Activated CD4-positive, alpha-beta memory T cell treated with anti-CD3 and anti-CD28 coated beads for 36 hours (primary cell): ENCODE data around the gene RCSD1. TPM values are rescaled to one million over a fixed set of nuclear protein-coding genes. Genes with fewer than 3 reads are reported as not detected.
A peak's percentile ranks its signal among the peaks of the same experiment; 100 is the strongest.

ENCODE experiments used
- CTCF ChIA-PET: fragments of 350-600 bp; sonication (Branson Sonifier 250); formaldehyde crosslinking; loops from one replicate; lab custom pipeline; 2021; ENCODE audit warnings: antibody characterized with exemption, inconsistent platforms; lab: Charles Lee
- POLR2A ChIA-PET: fragments of 350-600 bp; sonication (Branson Sonifier 250); formaldehyde crosslinking; loops from one replicate; lab custom pipeline; 2021; ENCODE audit warnings: antibody characterized with exemption; lab: Charles Lee
- DNase-seq: peaks from one replicate; pipeline ENCODE4 v3.0.0-alpha.2; 2020
- H3K27ac Mint-ChIP-seq: one replicate; pipeline ENCODE4 v1.8.0; 2021; ENCODE audit warnings: mixed read lengths
- H3K27me3 Mint-ChIP-seq: one replicate; pipeline ENCODE4 v1.8.0; 2021; ENCODE audit warnings: mixed read lengths
- H3K36me3 Mint-ChIP-seq: one replicate; pipeline ENCODE4 v1.8.0; 2021; ENCODE audit warnings: mixed read lengths
- H3K4me1 Mint-ChIP-seq: one replicate; pipeline ENCODE4 v1.8.0; 2021; ENCODE audit warnings: low read depth, mixed read lengths
- H3K4me3 Mint-ChIP-seq: one replicate; pipeline ENCODE4 v1.8.0; 2021; ENCODE audit warnings: mild to moderate bottlenecking, mixed read lengths
- H3K9me3 Mint-ChIP-seq: one replicate; pipeline ENCODE4 v1.8.0; 2021; ENCODE audit warnings: mixed read lengths
- intact Hi-C: fragments of 100-400 bp; cut with micrococcal nuclease; formaldehyde crosslinking; loops from one replicate; pipeline ENCODE4 v1.15.1; 2023
- total RNA-seq, 2 experiments: library from RNA; stranded (reverse); gene quantifications; one replicate each; pipeline ENCODE4 v1.2.3, GENCODE V29; 2021

RCSD1 gene
- total RNA-seq, 2 experiments from 2014 or later, result 61.7 to 65.8 TPM

GRCh38 chr1:167658574-167659328, 28.7 kb downstream of the RCSD1 start:
- CTCF ChIA-PET, result no interaction called here
- DNase-seq, result no peak
- Mint-ChIP-seq H3K27ac (no peak overlapping the region), H3K27me3 (no peaks in the 10 kb centered on the region), H3K4me3 (no peak overlapping the region), H3K4me1 (peaks cover 83% of the 10 kb centered on the region), H3K36me3 (peaks cover 3% of the 10 kb centered on the region), H3K9me3 (no peaks in the 10 kb centered on the region)
- POLR2A ChIA-PET, result no interaction called here
- intact Hi-C loops, result no loop called here

- POLR2A ChIA-PET, result no interaction called here
- Mint-ChIP-seq H3K36me3 (peaks cover 3% of the 10 kb centered on the region), H3K4me3 (no peak overlapping the region), H3K9me3 (no peaks in the 10 kb centered on the region), H3K27ac (peak overlapping the region; percentile 28), H3K27me3 (no peaks in the 10 kb centered on the region), H3K4me1 (peaks cover 79% of the 10 kb centered on the region)
- DNase-seq, result no peak
- CTCF ChIA-PET, result interaction anchor here (1.0 kb wide), 1 partner anchor 59 kb away, joined by 8 read pairs; no protein-coding TSS in a partner anchor
- intact Hi-C loops, result no loop called here
Measured at GRCh38 chr1:167659450-167659849, 29.4 kb downstream of the RCSD1 start.

- intact Hi-C loops, result no loop called here
- H3K4me3 Mint-ChIP-seq, result no peak overlapping the region
- POLR2A ChIA-PET, result no interaction called here
- no peaks in the 10 kb centered on the region for H3K27me3 Mint-ChIP-seq
- no peak for DNase-seq
- no peaks in the 10 kb centered on the region for H3K9me3 Mint-ChIP-seq
- peak overlapping the region; percentile 28 for H3K27ac Mint-ChIP-seq
- CTCF ChIA-PET, result interaction anchor here (1.0 kb wide), 1 partner anchor 60 kb away, joined by 8 read pairs; no protein-coding TSS in a partner anchor
- peaks cover 76% of the 10 kb centered on the region for H3K4me1 Mint-ChIP-seq
- peaks cover 3% of the 10 kb centered on the region for H3K36me3 Mint-ChIP-seq
Measured at GRCh38 chr1:167659881-167660280, 29.8 kb downstream of the RCSD1 start.

- CTCF ChIA-PET, result interaction anchor here (1.0 kb wide), 2 partner anchors 18 to 26 kb away, joined by 3 to 4 read pairs; no protein-coding TSS in a partner anchor
- peaks cover 6% of the 10 kb centered on the region for H3K36me3 Mint-ChIP-seq
Measured at GRCh38 chr1:167661527-167662426, 31.7 kb downstream of the RCSD1 start.

GRCh38 chr1:167663002-167663772, 33.2 kb downstream of the RCSD1 start:
- POLR2A ChIA-PET, result interaction anchor here (0.7 kb wide), 1 partner anchor 13 kb away, joined by 3 read pairs; no protein-coding TSS in a partner anchor
- no peak for DNase-seq
- Mint-ChIP-seq H3K27ac (peak overlapping the region; percentile 42), H3K4me3 (no peak overlapping the region), H3K27me3 (no peaks in the 10 kb centered on the region), H3K4me1 (peaks cover 77% of the 10 kb centered on the region), H3K9me3 (no peaks in the 10 kb centered on the region), H3K36me3 (peaks cover 6% of the 10 kb centered on the region)
- CTCF ChIA-PET, result interaction anchor here (1.0 kb wide), 2 partner anchors 20 to 63 kb away, joined by 3 read pairs; no protein-coding TSS in a partner anchor
- intact Hi-C loops, result no loop called here

More at GRCh38 chr1:167661527-167662426, 31.7 kb downstream of the RCSD1 start:
- no peak overlapping the region for H3K4me3 Mint-ChIP-seq
- no peaks in the 10 kb centered on the region for H3K27me3 Mint-ChIP-seq
- no peak for DNase-seq
- POLR2A ChIA-PET, result no interaction called here
- no peaks in the 10 kb centered on the region for H3K9me3 Mint-ChIP-seq
- peaks cover 78% of the 10 kb centered on the region for H3K4me1 Mint-ChIP-seq
- no peak overlapping the region for H3K27ac Mint-ChIP-seq
- intact Hi-C loops, result no loop called here

- Mint-ChIP-seq H3K4me3 (no peak overlapping the region), H3K9me3 (no peaks in the 10 kb centered on the region), H3K4me1 (peaks cover 68% of the 10 kb centered on the region), H3K36me3 (peaks cover 6% of the 10 kb centered on the region), H3K27ac (no peak overlapping the region), H3K27me3 (no peaks in the 10 kb centered on the region)
- intact Hi-C loops, result no loop called here
- DNase-seq, result no peak
- POLR2A ChIA-PET, result no interaction called here
- CTCF ChIA-PET, result interaction anchor here (1.1 to 3.0 kb wide), 2 partner anchors 22 to 109 kb away, joined by 4 to 12 read pairs; no protein-coding TSS in a partner anchor
Measured at GRCh38 chr1:167665469-167665868, 35.4 kb downstream of the RCSD1 start.

GRCh38 chr1:167666416-167666815, 36.4 kb downstream of the RCSD1 start:
- intact Hi-C loops, result no loop called here
- POLR2A ChIA-PET, result no interaction called here
- Mint-ChIP-seq H3K27me3 (no peaks in the 10 kb centered on the region), H3K27ac (peak overlapping the region; percentile 38), H3K4me3 (no peak overlapping the region), H3K9me3 (no peaks in the 10 kb centered on the region), H3K36me3 (peaks cover 10% of the 10 kb centered on the region), H3K4me1 (peaks cover 69% of the 10 kb centered on the region)
- DNase-seq, result no peak
- CTCF ChIA-PET, result interaction anchor here (1.0 to 3.0 kb wide), 3 partner anchors 9 to 66 kb away, joined by 3 to 12 read pairs (median 11); no protein-coding TSS in a partner anchor

GRCh38 chr1:167667536-167667935, 37.5 kb downstream of the RCSD1 start:
- Mint-ChIP-seq H3K27me3 (no peaks in the 10 kb centered on the region), H3K4me1 (peaks cover 68% of the 10 kb centered on the region), H3K27ac (peak overlapping the region; percentile 9), H3K4me3 (no peak overlapping the region), H3K9me3 (no peaks in the 10 kb centered on the region), H3K36me3 (peaks cover 12% of the 10 kb centered on the region)
- ChIA-PET CTCF (interaction anchor here (1.2 to 3.0 kb wide), 3 partner anchors 12 to 67 kb away, joined by 5 to 12 read pairs (median 11); no protein-coding TSS in a partner anchor), POLR2A (interaction anchor here (0.6 kb wide), 2 partner anchors 22 to 92 kb away, joined by 3 read pairs; no protein-coding TSS in a partner anchor)
- no peak for DNase-seq
- intact Hi-C loops, result no loop called here

GRCh38 chr1:167668108-167668507, 38.1 kb downstream of the RCSD1 start:
- peak overlapping the region; percentile 40 for H3K27ac Mint-ChIP-seq
- H3K4me3 Mint-ChIP-seq, result no peak overlapping the region
- no peaks in the 10 kb centered on the region for H3K9me3 Mint-ChIP-seq
- ChIA-PET CTCF (interaction anchor here (1.0 to 2.8 kb wide), 5 partner anchors 10 to 113 kb away, joined by 3 to 11 read pairs (median 5); no protein-coding TSS in a partner anchor), POLR2A (no interaction called here)
- no peaks in the 10 kb centered on the region for H3K27me3 Mint-ChIP-seq
- intact Hi-C loops, result no loop called here
- H3K36me3 Mint-ChIP-seq, result peaks cover 10% of the 10 kb centered on the region
- DNase-seq, result no peak
- peaks cover 69% of the 10 kb centered on the region for H3K4me1 Mint-ChIP-seq

- Mint-ChIP-seq H3K4me1 (peaks cover 70% of the 10 kb centered on the region), H3K9me3 (no peaks in the 10 kb centered on the region), H3K36me3 (peaks cover 17% of the 10 kb centered on the region), H3K4me3 (no peak overlapping the region), H3K27ac (no peak overlapping the region), H3K27me3 (no peaks in the 10 kb centered on the region)
- intact Hi-C loops, result no loop called here
- POLR2A ChIA-PET, result no interaction called here
- CTCF ChIA-PET, result interaction anchor here (1.0 to 2.8 kb wide), 5 partner anchors 8 to 114 kb away, joined by 3 to 11 read pairs (median 5); no protein-coding TSS in a partner anchor
- DNase-seq, result no peak
Measured at GRCh38 chr1:167669209-167670124, 39.4 kb downstream of the RCSD1 start.
